Hepatocyte (in vitro differentiated cells): ENCODE measurements around the gene CCL25. TPM values are rescaled to one million over a fixed set of nuclear protein-coding genes. Genes with fewer than 3 reads are reported as not detected.

Experiments used
- DNase-seq: peaks from one replicate; pipeline ENCODE4 v3.0.0-alpha.2; 2016; ENCODE audit warnings: low spot score
- H2AFZ ChIP-seq: fragments of 200-600 bp; sonication (generic); 2 replicates; pipeline ENCODE4 v1.6.0; 2016; ENCODE audit warnings: antibody characterized with exemption, mild to moderate bottlenecking
- H3K27ac ChIP-seq: fragments of 200-600 bp; sonication (generic); 2 replicates; pipeline ENCODE4 v1.5.1; 2016; ENCODE audit warnings: mild to moderate bottlenecking
- H3K27me3 ChIP-seq: fragments of 200-600 bp; sonication (generic); 2 replicates; pipeline ENCODE4 v1.6.1; 2016
- H3K36me3 ChIP-seq: fragments of 200-600 bp; sonication (generic); replicated peaks from 2 replicates; pipeline ENCODE4 v1.5.1; 2016; ENCODE audit warnings: low read depth; ENCODE audit not compliant: insufficient read depth
- H3K4me1 ChIP-seq: fragments of 200-600 bp; sonication (generic); 2 replicates; pipeline ENCODE4 v1.5.1; 2016; ENCODE audit warnings: mild to moderate bottlenecking, moderate library complexity; ENCODE audit not compliant: insufficient read depth
- H3K4me2 ChIP-seq: fragments of 200-600 bp; sonication (generic); 2 replicates; pipeline ENCODE4 v1.6.0; 2016
- H3K4me3 ChIP-seq: fragments of 200-600 bp; sonication (generic); 2 replicates; pipeline ENCODE4 v1.5.1; 2016; ENCODE audit warnings: mild to moderate bottlenecking
- H3K79me2 ChIP-seq: fragments of 200-600 bp; sonication (generic); 2 replicates; pipeline ENCODE4 v1.6.0; 2017; ENCODE audit warnings: mild to moderate bottlenecking
- H3K9me2 ChIP-seq: fragments of 200-600 bp; sonication (generic); replicated peaks from 2 replicates; pipeline ENCODE4 v1.6.0; 2017; ENCODE audit warnings: mild to moderate bottlenecking; ENCODE audit not compliant: insufficient read depth
- H3K9me3 ChIP-seq: fragments of 200-600 bp; sonication (generic); 2 replicates; pipeline ENCODE4 v1.5.1; 2016; ENCODE audit warnings: low read depth, mild to moderate bottlenecking
- H4K20me1 ChIP-seq: fragments of 200-600 bp; sonication (generic); 2 replicates; pipeline ENCODE4 v1.6.0; 2016; ENCODE audit warnings: mild to moderate bottlenecking; ENCODE audit not compliant: insufficient read depth, poor library complexity, severe bottlenecking
- CTCF ChIP-seq: fragments of 200-600 bp; sonication (generic); IDR thresholded peaks from 2 replicates; pipeline ENCODE4 v1.5.1; 2016; ENCODE audit warnings: antibody characterized with exemption, mild to moderate bottlenecking; ENCODE audit not compliant: poor library complexity
- EZH2 ChIP-seq: fragments of 200-600 bp; sonication (generic); IDR thresholded peaks from 2 replicates; pipeline ENCODE4 v1.6.1; 2016; ENCODE audit warnings: antibody characterized with exemption, mild to moderate bottlenecking, borderline replicate concordance
- EZH2phosphoT487 ChIP-seq: fragments of 200-600 bp; sonication (generic); IDR thresholded peaks from one replicate; pipeline ENCODE4 v1.6.1; 2018; ENCODE audit warnings: antibody characterized with exemption, mild to moderate bottlenecking, low read depth, moderate library complexity; ENCODE audit not compliant: unreplicated experiment, severe bottlenecking
- WGBS: methylation state at CpG from one replicate; pipeline ENCODE4 v1.1.6; 2016; ENCODE audit warnings: low lambda C conversion rate; ENCODE audit errors: missing lambda C conversion rate; 5-methylcytosine and 5-hydroxymethylcytosine counted together
- polyA plus RNA-seq: library from polyadenylated mRNA; unstranded; fragments of >200 nt; fragmentation: Nextera tagmentation; extraction: Ambion mirVana; gene quantifications from 2 replicates; pipeline ENCODE4 v1.2.1, GENCODE V29; 2016
- total RNA-seq: library from RNA; depleted of rRNA; stranded (reverse); fragments of >200 nt; gene quantifications from 2 replicates; pipeline ENCODE4 v1.2.3, GENCODE V29; 2014

The CCL25 gene
- total and polyA plus RNA-seq, 2 experiments from 2014 or later: not detected

- Histone ChIP-seq H3K27ac (no peak overlapping the region), H3K9me2 (no peaks in the 10 kb centered on the region), H3K4me1 (no peaks in the 10 kb centered on the region), H3K4me3 (no peak overlapping the region), H3K79me2 (no peaks in the 10 kb centered on the region), H3K4me2 (no peak overlapping the region), H3K36me3 (no peaks in the 10 kb centered on the region), H4K20me1 (no peaks in the 10 kb centered on the region), H3K27me3 (no peaks in the 10 kb centered on the region), H2AFZ (no peak overlapping the region), H3K9me3 (no peaks in the 10 kb centered on the region)
- WGBS: 90% methylated on average over 2 of the region's 2 CpGs
- TF ChIP-seq EZH2phosphoT487: no peak
- TF ChIP-seq CTCF: no peak
- TF ChIP-seq EZH2: no peak
- DNase-seq: no peak
Observed at GRCh38 chr19:8107301-8107903, 54.8 kb downstream of the CCL25 start.

GRCh38 chr19:8108560-8109445, 56.2 kb downstream of the CCL25 start:
- no peak for DNase-seq
- no peaks in the 10 kb centered on the region for H3K79me2 ChIP-seq
- no peak overlapping the region for H3K4me3 ChIP-seq
- no peaks in the 10 kb centered on the region for H3K27me3 ChIP-seq
- no peak overlapping the region for H3K27ac ChIP-seq
- no peaks in the 10 kb centered on the region for H3K9me3 ChIP-seq
- 93% methylated on average over 18 of the region's 19 CpGs for WGBS
- no peak overlapping the region for H2AFZ ChIP-seq
- no peak overlapping the region for H3K4me2 ChIP-seq
- no peaks in the 10 kb centered on the region for H3K4me1 ChIP-seq
- no peaks in the 10 kb centered on the region for H3K9me2 ChIP-seq
- no peak for TF ChIP-seq EZH2phosphoT487
- TF ChIP-seq CTCF: no peak
- no peak for TF ChIP-seq EZH2
- H4K20me1 ChIP-seq: no peaks in the 10 kb centered on the region
- no peaks in the 10 kb centered on the region for H3K36me3 ChIP-seq

GRCh38 chr19:8109455-8109854, 56.9 kb downstream of the CCL25 start:
- 97% methylated on average over 12 of the region's 12 CpGs for WGBS
- TF ChIP-seq CTCF (no peak), EZH2phosphoT487 (no peak), EZH2 (no peak)
- Histone ChIP-seq H3K9me2 (no peaks in the 10 kb centered on the region), H3K9me3 (no peaks in the 10 kb centered on the region), H2AFZ (no peak overlapping the region), H3K4me1 (no peaks in the 10 kb centered on the region), H3K27ac (no peak overlapping the region), H3K27me3 (no peaks in the 10 kb centered on the region), H3K4me3 (no peak overlapping the region), H4K20me1 (no peaks in the 10 kb centered on the region), H3K4me2 (no peak overlapping the region), H3K36me3 (no peaks in the 10 kb centered on the region), H3K79me2 (no peaks in the 10 kb centered on the region)
- no peak for DNase-seq
